Ectodermal cell (in vitro differentiated cells): Measurements from ENCODE around the gene FOXJ2. TPM values are rescaled to one million over a fixed set of nuclear protein-coding genes. Genes with fewer than 3 reads are reported as not detected.
A peak's percentile ranks its signal among the peaks of the same experiment; 100 is the strongest.
"Not testable (repeated sequence)": the region's sequence is repeated elsewhere in the genome, so short reads cannot be mapped to it uniquely, and the experiment has no call there.

Source experiments
- H3K27ac ChIP-seq: 2 replicates; pipeline ENCODE4 v1.7.0; 2013; ENCODE audit warnings: mild to moderate bottlenecking, low read depth, low read length; ENCODE audit not compliant: insufficient read depth, poor library complexity, severe bottlenecking
- H3K27me3 ChIP-seq: 2 replicates; pipeline ENCODE4 v1.7.0; 2013; ENCODE audit warnings: mild to moderate bottlenecking, low read length; ENCODE audit not compliant: insufficient read depth, control insufficient read depth, poor library complexity, severe bottlenecking
- H3K36me3 ChIP-seq: one replicate; pipeline ENCODE4 v1.7.0; 2013; ENCODE audit warnings: low read length; ENCODE audit not compliant: control insufficient read depth, insufficient read depth
- H3K4me1 ChIP-seq: one replicate; pipeline ENCODE4 v1.7.0; 2013; ENCODE audit warnings: low read length; ENCODE audit not compliant: control insufficient read depth, insufficient read depth
- H3K4me3 ChIP-seq: 2 replicates; pipeline ENCODE4 v1.7.0; 2013; ENCODE audit warnings: low read depth, low read length, control low read depth; ENCODE audit not compliant: insufficient read depth
- H3K9me3 ChIP-seq: 2 replicates; pipeline ENCODE4 v1.7.0; 2013; ENCODE audit warnings: mild to moderate bottlenecking, low read length, moderate library complexity; ENCODE audit not compliant: control insufficient read depth
- WGBS, 2 experiments: methylation state at CpG; one replicate each; pipeline ENCODE4 v1.1.7; 2013; ENCODE audit warnings: missing lambda C conversion rate in 2 of 2; 5-methylcytosine and 5-hydroxymethylcytosine counted together
- polyA plus RNA-seq, 4 experiments: library from polyadenylated mRNA; stranded (reverse); fragments of 50-300 nt; gene quantifications; one replicate each; pipeline ENCODE4 v1.2.3, GENCODE V29; 2013

Gene FOXJ2
- polyA plus RNA-seq (2013, experiment 1 of 4) = 11.7 TPM
- 11.9 TPM for polyA plus RNA-seq (2013, experiment 2 of 4)
- 10.0 TPM for polyA plus RNA-seq (2013, experiment 3 of 4)
- polyA plus RNA-seq (2013, experiment 4 of 4) = 9.8 TPM

DNA sequence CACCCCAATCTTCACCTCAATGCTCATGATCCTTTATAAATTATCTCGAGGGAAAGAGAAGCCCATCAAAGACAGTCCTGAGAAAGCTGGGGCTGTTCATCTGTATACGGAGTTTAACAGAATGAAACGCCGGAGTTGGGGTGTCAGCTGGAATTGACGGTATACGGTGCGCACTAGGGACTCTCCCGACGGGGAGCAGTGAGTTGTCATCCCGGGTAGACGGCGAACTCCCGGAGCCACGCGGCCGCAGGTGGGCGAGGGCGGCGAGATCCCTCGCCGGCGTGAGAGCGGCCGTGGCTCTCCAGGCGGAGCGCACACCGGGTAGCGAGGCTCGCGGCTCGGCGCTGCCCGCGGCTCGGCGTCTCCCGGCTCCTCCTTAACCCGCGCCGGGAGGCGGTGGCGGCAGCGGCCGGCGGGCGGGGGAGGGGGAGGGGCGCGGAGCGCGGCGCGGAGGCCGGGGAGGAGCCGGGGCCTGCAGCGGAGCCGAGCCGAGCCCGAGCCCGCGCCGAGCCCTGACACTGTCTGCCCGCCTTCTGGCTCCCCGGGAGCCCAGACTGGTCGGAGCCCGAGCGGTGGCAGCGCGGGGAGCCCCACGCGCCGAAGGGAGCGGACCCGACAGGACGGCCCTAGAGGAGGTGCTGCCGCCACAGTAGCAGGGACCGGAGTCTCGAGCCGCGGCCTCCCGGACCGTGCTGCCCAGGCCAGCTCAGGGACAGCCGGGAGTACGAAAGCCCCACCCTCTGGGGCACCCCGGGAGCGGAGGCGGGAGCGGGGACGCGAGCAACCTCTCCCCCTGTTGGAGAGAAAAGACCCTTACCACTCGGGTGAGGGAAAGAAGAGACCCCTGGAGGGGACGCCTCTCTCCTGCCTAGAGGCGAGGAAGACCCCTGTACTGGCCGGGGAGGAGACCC is at the start of gene FOXJ2:
FOXJ2 (plus strand) TSS at position 475 of the 911 bp plus-strand sequence. CDS start 7,117 bp downstream, outside the sequence.
- Histone ChIP-seq H3K4me3 (peak within 1 kb of the TSS; percentile 73), H3K4me1 (peaks cover 24% of the 10 kb centered on the region), H3K27ac (no peak within 1 kb of the TSS), H3K36me3 (no peaks in the 10 kb centered on the region), H3K9me3 (no peaks in the 10 kb centered on the region), H3K27me3 (no peaks in the 10 kb centered on the region)
- 1% methylated on average over 93 of the region's 93 CpGs for WGBS, 2 experiments

DNA sequence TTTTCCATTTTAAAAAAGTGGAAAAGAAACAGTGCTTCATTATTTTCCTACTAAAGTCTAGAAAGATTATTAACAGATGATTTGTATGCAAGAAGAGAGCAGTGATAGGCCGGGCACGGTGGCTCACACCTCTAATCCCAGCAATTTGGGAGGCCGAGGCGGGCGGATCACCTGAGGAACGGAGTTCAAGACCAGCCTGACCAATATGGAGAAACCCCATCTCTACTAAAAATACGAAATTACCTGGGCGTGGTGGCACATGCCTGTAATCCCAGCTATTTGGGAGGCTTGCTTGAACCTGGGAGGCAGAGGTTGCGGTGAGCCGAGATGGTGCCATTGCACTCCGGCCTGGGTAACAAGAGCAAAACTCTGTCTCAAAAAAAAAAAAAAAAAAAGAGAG is 49.5 kb upstream of the FOXJ2 start:
- peaks cover 11% of the 10 kb centered on the region for H3K4me1 ChIP-seq
- not testable (repeated sequence) for H3K27me3 ChIP-seq, H3K36me3 ChIP-seq, H3K9me3 ChIP-seq, H3K27ac ChIP-seq, H3K4me3 ChIP-seq
- WGBS, 2 experiments = 93% methylated on average over 9 to 10 of the region's 11 CpGs

DNA sequence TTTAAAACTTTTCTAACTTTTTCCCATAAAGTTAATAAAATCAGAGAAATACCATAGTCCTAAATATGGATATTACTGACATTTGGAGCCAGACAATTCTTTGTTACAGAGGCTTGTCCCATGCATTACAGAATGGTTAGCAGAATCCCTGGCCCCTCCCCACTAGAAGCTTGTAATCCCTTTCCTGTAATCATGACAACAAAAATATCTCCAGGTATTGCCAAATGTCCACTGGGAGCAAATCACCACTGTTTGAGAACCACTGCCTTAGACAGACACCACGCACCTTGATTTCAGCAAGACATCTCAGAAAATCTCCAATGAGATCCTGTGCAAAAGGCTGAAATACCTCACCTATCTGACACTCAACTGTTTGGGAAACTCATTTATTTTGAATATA is 49.1 kb upstream of the FOXJ2 start:
- H3K4me3 ChIP-seq, H3K27me3 ChIP-seq, H3K27ac ChIP-seq, H3K36me3 ChIP-seq, H3K9me3 ChIP-seq: not testable (repeated sequence)
- 89 to 94% methylated on average over 1 of the region's 1 CpG for WGBS, 2 experiments
- H3K4me1 ChIP-seq = peaks cover 11% of the 10 kb centered on the region

DNA sequence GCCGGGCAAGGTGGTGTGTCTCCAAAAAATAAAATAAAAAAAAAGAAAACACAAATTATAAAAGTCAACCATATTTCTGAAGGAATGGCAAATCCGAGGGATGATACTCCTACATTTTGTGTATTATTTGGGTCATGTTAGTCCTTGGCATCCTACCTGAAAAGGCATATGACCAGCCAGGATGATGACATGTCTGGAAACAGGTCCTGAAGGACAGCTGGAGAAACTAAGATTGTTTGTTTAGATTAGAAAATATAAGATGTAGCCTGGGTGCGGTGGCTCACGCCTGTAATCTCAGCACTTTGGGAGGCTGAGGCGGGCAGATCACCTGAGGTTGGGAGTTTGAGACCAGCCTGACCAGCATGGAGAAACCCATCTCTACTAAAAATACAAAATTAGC is 47.6 kb upstream of the FOXJ2 start:
- H3K9me3 ChIP-seq = no peaks in the 10 kb centered on the region
- H3K4me1 ChIP-seq = peaks cover 11% of the 10 kb centered on the region
- no peaks in the 10 kb centered on the region for H3K27me3 ChIP-seq
- 95 to 97% methylated on average over 5 of the region's 5 CpGs for WGBS, 2 experiments
- H3K36me3 ChIP-seq = no peaks in the 10 kb centered on the region
- no peak overlapping the region for H3K27ac ChIP-seq
- no peak overlapping the region for H3K4me3 ChIP-seq

DNA sequence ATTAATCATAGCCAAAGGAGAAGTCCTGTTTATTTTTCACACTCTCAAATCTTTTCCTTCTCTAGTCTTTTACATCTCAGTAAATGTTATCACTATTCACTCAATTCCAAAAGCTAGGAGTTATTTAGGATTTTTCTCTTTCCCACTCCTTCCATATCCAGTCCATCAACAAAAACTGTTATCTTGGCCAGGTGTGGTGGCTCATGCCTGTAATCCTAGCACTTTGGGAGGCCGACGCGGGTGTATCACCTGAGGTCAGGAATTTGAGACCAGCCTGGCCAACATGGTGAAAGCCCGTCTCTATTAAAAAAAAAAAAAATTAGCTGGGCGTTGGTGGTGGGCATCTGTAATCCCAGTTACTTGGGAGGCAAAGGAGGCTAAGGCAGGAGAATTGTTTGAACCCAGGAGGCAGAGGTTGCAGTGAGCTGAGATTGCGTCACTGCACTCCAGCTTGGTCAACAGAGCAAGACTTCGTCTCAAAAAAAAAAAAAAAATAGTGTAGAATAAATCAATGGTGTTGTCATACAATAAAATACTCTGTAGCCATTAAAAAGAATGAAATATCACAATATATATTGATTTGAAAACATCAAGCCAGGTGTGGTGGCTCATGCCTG is 46.6 kb upstream of the FOXJ2 start:
- H3K4me1 ChIP-seq = peaks cover 11% of the 10 kb centered on the region
- H3K27ac ChIP-seq = no peak overlapping the region
- WGBS, 2 experiments = 94 to 95% methylated on average over 6 of the region's 7 CpGs
- H3K27me3 ChIP-seq = no peaks in the 10 kb centered on the region
- H3K36me3 ChIP-seq = no peaks in the 10 kb centered on the region
- H3K4me3 ChIP-seq = no peak overlapping the region
- H3K9me3 ChIP-seq = no peaks in the 10 kb centered on the region

DNA sequence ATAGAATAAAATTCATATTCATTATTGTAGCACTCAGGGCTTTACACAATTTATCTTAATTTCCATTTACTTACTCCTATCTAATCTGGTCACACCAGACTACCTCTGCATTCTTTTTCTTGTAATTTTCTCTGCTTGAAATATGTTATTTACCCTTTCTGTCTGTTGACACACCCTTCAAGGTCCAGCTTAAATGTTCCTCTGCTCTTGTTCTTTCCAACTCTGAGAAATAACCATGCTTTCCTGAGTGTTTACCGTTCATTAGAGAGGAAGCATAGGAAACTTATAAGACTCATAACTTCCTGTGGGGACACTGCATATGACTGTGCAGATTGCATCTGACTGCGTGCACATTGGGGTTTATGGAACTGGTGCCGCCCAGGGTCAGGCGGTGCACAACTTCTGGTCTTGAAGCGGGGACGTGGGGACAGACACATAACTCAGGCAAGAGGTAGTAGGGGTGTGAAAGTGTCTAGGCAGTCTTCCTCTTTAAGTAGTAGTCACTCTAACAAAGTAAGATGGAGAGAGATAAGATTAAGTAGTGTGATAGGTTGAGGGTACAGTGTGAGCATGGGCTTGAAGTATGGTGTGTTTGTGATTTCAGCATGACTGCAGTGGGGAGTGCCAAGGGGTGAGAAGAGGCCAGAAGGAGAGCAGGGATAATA is 42.6 kb upstream of the FOXJ2 start:
- WGBS, 2 experiments = 86 to 87% methylated on average over 6 of the region's 6 CpGs
- Histone ChIP-seq H3K27ac (no peak overlapping the region), H3K4me1 (peaks cover 3% of the 10 kb centered on the region)

DNA sequence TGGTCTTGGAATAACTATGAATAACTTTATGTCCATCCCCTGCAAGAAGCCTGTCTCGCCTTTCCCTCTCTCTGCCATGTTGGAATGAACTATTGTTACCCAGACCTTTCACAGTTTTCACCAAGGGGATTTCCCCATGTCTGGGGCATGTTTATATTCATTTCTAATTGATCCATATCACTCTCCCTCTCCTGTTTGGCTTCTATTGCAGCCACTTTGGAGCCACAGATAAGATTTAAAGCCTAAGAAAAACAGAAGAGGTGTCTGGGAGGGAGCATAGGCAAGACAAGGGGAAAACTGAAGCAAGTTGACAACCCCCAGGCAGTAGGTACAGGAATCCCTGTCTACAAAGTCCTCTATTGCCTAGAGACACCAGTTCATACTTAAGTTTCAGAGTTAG is 41.0 kb upstream of the FOXJ2 start:
- H3K27ac ChIP-seq = no peak overlapping the region
- H3K4me3 ChIP-seq = no peak overlapping the region
- 88 to 97% methylated on average over 1 of the region's 1 CpG for WGBS, 2 experiments
- no peaks in the 10 kb centered on the region for H3K27me3 ChIP-seq
- H3K4me1 ChIP-seq = peaks cover 3% of the 10 kb centered on the region
- H3K9me3 ChIP-seq = no peaks in the 10 kb centered on the region
- H3K36me3 ChIP-seq = no peaks in the 10 kb centered on the region

More for the DNA sequence above, 42.6 kb upstream of the FOXJ2 start:
- no peaks in the 10 kb centered on the region for H3K9me3 ChIP-seq
- H3K4me3 ChIP-seq = no peak overlapping the region
- H3K36me3 ChIP-seq = no peaks in the 10 kb centered on the region
- no peaks in the 10 kb centered on the region for H3K27me3 ChIP-seq

DNA sequence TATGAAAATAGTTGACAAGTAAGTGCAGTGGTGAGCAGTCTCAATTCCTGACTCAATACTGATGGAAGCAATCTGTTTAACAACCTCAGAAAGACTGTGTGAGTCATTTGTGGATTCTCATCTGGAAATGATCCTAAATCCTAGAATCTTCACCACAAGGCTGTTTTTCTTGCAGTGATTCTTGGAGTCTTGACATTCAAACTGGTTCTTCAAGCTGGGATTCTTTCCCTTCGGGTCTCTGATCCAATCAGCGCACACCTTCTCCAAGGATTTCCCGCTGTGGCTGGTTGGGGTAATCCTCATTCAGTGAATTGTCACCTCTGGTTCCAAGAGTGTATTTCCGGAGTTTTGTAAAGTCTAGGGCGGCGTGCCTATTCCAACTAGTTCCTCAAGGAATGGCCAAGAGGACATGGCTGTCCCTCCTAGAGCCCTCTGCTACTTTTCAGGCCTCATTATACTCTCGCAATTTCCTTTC is 37.7 kb upstream of the FOXJ2 start:
- H3K4me1 ChIP-seq = peaks cover 3% of the 10 kb centered on the region
- no peaks in the 10 kb centered on the region for H3K27me3 ChIP-seq
- no peak overlapping the region for H3K27ac ChIP-seq
- no peaks in the 10 kb centered on the region for H3K36me3 ChIP-seq
- no peak overlapping the region for H3K4me3 ChIP-seq
- no peaks in the 10 kb centered on the region for H3K9me3 ChIP-seq
- 82 to 84% methylated on average over 7 of the region's 7 CpGs for WGBS, 2 experiments

DNA sequence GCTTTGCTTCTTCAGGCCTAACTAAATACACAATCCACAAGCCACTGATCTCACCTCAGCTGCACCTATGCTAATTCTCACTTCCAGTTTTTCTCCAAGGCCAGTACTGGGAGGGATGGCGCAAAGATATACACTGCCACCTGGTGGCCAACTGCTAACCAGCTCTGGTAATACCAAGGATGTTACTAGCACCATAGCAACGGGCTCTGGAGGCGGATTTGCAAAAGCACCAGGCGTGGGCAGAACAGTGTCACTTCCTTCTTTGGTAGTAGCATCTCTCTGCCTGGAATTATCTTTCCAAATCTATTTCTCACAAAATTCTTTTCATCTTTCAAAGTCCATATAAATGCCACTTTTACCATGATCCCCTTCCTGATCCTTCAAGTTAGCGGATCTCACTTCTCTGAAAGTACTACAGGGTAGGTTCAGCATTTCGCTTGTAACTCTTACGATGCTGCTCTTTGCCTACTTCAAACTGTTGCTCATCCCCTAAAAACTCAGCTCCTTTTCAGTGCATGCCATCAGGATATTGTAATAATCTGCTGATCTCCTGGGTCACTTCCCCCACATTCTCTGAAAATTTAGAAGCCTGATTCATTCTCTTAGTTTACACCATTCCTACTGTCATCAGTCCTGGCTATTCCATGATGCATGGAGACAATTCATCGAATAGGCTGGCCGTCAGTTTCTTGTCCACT is 37.1 kb upstream of the FOXJ2 start:
- Histone ChIP-seq H3K27me3 (no peaks in the 10 kb centered on the region), H3K36me3 (no peaks in the 10 kb centered on the region), H3K27ac (no peak overlapping the region), H3K9me3 (no peaks in the 10 kb centered on the region), H3K4me1 (peaks cover 3% of the 10 kb centered on the region), H3K4me3 (no peak overlapping the region)
- 54 to 55% methylated on average over 9 of the region's 9 CpGs for WGBS, 2 experiments
